C4-2B (cell line): ENCODE results near the gene MYO1D.

Source experiments
- H3K27ac ChIP-seq: fragments of 450-650 bp; 2 replicates; pipeline ENCODE4 v1.5.1; 2017
- ZFX ChIP-seq: fragments of 450-650 bp; IDR thresholded peaks from 2 replicates; pipeline ENCODE4 v1.6.1; 2017
- TF ChIP-seq, protein P1 (sequence below): fragments of 450-650 bp; conservative IDR thresholded peaks from 2 replicates; pipeline ENCODE4 v1.5.1; 2017; ENCODE audit warnings: mild to moderate bottlenecking

MYO1D gene

DNA sequence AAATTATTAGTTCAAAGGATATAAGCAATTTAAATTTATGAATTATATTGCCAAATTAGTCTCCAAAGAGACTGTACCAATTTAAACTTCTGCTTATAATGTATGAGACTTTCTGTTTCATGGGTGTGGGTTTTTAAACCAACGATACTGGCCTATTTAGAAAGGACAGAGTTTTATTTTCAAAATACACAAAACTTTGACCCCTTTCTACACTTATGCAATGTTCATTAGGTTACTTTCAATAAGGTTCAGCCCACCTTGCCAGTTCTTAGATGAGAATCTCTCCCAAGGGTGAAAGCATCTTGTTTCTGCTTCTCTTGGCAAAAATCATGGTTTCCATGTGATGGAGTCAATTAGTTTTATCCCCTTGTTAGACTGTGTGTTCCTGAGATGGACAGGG lies 84.7 kb downstream of the MYO1D start:
- H3K27ac ChIP-seq, result no peak overlapping the region
- no peak for TF ChIP-seq ZFX
- TF ChIP-seq, protein P1, sequence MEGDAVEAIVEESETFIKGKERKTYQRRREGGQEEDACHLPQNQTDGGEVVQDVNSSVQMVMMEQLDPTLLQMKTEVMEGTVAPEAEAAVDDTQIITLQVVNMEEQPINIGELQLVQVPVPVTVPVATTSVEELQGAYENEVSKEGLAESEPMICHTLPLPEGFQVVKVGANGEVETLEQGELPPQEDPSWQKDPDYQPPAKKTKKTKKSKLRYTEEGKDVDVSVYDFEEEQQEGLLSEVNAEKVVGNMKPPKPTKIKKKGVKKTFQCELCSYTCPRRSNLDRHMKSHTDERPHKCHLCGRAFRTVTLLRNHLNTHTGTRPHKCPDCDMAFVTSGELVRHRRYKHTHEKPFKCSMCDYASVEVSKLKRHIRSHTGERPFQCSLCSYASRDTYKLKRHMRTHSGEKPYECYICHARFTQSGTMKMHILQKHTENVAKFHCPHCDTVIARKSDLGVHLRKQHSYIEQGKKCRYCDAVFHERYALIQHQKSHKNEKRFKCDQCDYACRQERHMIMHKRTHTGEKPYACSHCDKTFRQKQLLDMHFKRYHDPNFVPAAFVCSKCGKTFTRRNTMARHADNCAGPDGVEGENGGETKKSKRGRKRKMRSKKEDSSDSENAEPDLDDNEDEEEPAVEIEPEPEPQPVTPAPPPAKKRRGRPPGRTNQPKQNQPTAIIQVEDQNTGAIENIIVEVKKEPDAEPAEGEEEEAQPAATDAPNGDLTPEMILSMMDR, result no peak

DNA sequence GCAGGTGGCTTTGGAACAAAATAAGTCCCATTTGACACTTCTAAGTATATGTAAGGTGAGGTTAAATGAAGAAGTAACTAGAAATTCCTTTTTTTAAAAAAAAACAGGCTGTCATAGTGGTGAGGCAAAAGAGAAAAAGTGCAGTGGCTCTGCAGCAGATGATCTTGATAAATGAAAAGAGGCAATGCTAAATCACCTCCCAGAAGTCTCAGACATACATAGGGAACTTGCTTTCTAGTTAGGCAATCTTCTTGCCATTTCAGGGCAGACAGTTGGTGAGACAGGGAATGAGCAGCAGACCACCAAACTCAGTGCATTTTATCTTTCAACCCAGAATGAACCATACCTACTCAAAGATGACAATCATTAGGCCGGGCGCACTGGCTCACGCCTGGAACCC lies 90.8 kb downstream of the MYO1D start:
- no peak overlapping the region for H3K27ac ChIP-seq
- TF ChIP-seq ZFX, result no peak
- TF ChIP-seq, protein P1, result no peak

DNA sequence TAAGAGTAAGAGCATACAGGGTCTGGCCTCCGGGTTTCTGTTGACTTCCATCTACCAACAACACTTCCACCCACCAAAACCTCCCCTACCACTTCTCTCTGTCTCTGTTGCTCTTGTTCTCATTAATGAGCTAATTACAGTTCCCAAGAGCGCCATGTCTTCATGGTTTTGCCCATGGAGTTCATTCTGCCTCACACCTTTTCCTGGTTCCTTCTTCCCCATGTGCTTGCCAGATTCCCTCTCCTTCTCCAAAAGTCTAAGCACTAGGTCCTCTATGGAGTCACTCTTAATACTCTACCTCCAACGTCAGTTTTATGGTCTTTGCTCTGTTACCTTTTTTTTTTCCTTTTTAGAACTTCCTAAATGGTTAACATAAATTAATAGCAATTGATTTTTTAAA lies 92.8 kb downstream of the MYO1D start:
- TF ChIP-seq, protein P1, result no peak
- TF ChIP-seq ZFX, result no peak
- no peak overlapping the region for H3K27ac ChIP-seq

DNA sequence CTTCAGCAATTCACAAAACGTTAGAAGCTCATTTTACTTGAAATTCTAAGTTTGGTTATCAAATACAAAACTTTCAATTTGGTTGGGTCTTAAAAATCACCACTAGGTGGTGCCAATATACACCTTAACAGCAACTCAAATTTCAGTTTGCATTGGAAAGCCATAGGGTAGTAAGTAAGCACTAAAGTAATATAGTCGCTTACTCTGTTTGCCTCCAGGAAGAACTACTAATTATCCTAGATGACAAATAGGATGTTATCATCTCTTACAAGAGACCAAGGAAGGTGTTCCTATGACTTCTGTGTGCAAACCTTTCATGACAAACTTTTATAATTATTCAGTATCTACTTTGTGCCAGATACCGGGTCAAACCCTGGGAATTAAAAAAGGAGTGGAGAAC lies 93.3 kb downstream of the MYO1D start:
- TF ChIP-seq ZFX, result no peak
- TF ChIP-seq, protein P1, result peak; percentile 84
- H3K27ac ChIP-seq, result no peak overlapping the region

DNA sequence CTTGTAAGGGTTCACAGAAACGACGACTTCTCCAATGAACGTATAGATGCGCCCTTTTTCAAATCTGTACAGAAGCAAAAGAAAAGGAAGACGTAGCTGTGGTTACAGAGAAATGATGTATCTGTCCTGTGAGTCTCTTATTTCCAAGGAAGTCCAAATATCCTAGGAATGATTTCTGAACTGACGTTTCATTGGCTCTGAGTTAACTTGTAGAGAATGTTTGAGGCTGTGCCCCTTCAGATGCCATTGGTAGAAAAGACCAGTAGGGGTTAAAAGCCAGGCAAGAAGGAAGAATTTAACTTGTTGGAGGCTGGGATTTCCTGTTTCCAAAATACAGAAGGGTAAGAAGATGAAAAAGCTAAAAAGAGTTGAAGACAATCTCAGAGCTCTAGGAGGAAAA lies 96.2 kb downstream of the MYO1D start:
- no peak for TF ChIP-seq ZFX
- TF ChIP-seq, protein P1, result no peak
- H3K27ac ChIP-seq, result no peak overlapping the region

DNA sequence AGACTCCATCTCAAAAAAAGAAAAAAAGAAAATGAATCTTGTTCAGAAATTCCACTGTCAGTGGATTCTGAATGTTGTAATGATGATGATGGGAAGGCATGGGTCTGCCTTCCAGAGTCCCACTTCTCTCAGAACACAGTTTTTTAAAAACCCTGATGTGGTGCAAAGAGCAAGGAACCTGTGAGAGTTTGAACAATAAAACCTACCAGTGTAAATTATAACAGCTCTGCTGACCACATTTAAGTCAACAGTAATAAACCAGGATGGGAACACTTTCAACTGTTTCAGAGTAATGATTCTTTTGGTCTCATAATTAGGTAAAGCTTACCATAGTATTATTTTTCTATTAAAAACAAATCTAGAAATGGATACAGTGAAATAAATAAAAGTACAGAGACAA lies 99.0 kb downstream of the MYO1D start:
- no peak for TF ChIP-seq ZFX
- TF ChIP-seq, protein P1, result no peak
- H3K27ac ChIP-seq, result no peak overlapping the region

DNA sequence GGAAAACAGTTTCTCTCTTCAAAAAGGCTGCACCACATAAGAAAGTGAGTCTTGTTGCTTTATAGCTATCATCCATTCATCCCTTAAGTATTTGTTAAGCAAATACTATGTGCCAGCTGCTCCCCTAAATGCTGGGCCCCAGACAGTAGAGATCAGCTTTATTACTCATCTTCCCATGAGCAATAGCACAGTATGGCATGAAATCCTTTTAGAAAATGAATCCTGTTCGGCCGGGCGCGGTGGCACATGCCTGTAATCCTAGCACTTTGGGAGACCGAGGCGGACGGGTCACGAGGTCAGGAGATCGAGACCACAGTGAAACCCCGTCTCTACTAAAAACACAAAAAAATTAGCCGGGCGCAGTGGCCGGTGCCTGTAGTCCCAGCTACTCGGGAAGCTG lies 99.5 kb downstream of the MYO1D start:
- TF ChIP-seq ZFX, result no peak
- TF ChIP-seq, protein P1, result no peak
- no peak overlapping the region for H3K27ac ChIP-seq
